A549 (cell line): ENCODE data around the gene GORASP2. TPM values are rescaled to one million over a fixed set of nuclear protein-coding genes. Genes with fewer than 3 reads are reported as not detected.

Source experiments
- ATAC-seq, 2 experiments: fragments of 200-7000 bp in 1 of 2; fragments of >200 bp in 1 of 2; cut with Nextera tagmentation in 1 of 2; cut with Tn5 transposase in 1 of 2; 3 replicates each; pipeline versions ENCODE4 v1.8.0 to v1.9.1; 2018 to 2020; ENCODE audit warnings: mild to moderate bottlenecking in 1 of 2, moderate library complexity in 1 of 2
- CTCF ChIA-PET: fragments of 300-600 bp; sonication (Branson Sonifier 250); formaldehyde crosslinking; extraction: SDS; loops from one replicate; lab custom pipeline; 2021; ENCODE audit warnings: antibody characterized with exemption, inconsistent platforms; lab: Yijun Ruan, JAX
- POLR2A ChIA-PET: fragments of 350-600 bp; formaldehyde crosslinking; extraction: SDS; loops from one replicate; lab custom pipeline; 2021; ENCODE audit warnings: antibody characterized with exemption, inconsistent platforms; lab: Yijun Ruan, JAX
- DNase-seq, 2 experiments: peaks; one replicate each; pipeline versions ENCODE4 v3.0.0 to v3.0.0-alpha.2; 2011 to 2016; ENCODE audit warnings: low read depth in 1 of 2, low spot score in 1 of 2
- FAIRE-seq: peaks from 2 replicates; lab custom pipeline; 2011; peaks lifted over from hg19 to GRCh38; lab: Jason Lieb, UNC
- H3K27ac ChIP-seq, 2 experiments: fragments of >200 bp; sonication (Bioruptor Twin); formaldehyde crosslinking; 3 replicates each; pipeline ENCODE4 v1.5.1; 2016 to 2017
- H3K4me1 ChIP-seq: fragments of >200 bp; sonication (Bioruptor Twin); formaldehyde crosslinking; 3 replicates; pipeline ENCODE4 v1.6.1; 2016
- H3K4me2 ChIP-seq: fragments of >200 bp; sonication (Bioruptor Twin); formaldehyde crosslinking; 3 replicates; pipeline ENCODE4 v1.6.1; 2016
- H3K4me3 ChIP-seq: fragments of >200 bp; sonication (Bioruptor Twin); formaldehyde crosslinking; 3 replicates; pipeline ENCODE4 v1.5.1; 2016
- H3K9me3 ChIP-seq: fragments of >200 bp; sonication (Bioruptor Twin); formaldehyde crosslinking; 3 replicates; pipeline ENCODE4 v1.6.1; 2016
- E2F6 ChIP-seq: IDR thresholded peaks from 2 replicates; pipeline ENCODE4 v1.6.1; 2012; ENCODE audit warnings: low read depth, borderline replicate concordance
- ELK1 ChIP-seq: fragments of 150-350 bp; IDR thresholded peaks from 2 replicates; pipeline ENCODE4 v1.6.1; 2014; ENCODE audit warnings: low read depth, mild to moderate bottlenecking, low read length
- EP300 ChIP-seq, 2 experiments: fragments of >200 bp; sonication (Bioruptor Twin); formaldehyde crosslinking; IDR thresholded peaks; 2 replicates in 1 of 2; 3 replicates in 1 of 2; pipeline ENCODE4 v1.6.1; 2016 to 2017
- HDAC2 ChIP-seq: fragments of 200-600 bp; sonication (generic); IDR thresholded peaks from 2 replicates; pipeline ENCODE4 v1.6.1; 2016
- HMGXB4 ChIP-seq: fragments of 250-450 bp; sonication (Bioruptor Pico); IDR thresholded peaks from 2 replicates; pipeline ENCODE4 v1.5.0; 2021; ENCODE audit warnings: mild to moderate bottlenecking, moderate library complexity, borderline replicate concordance
- MAFK ChIP-seq: fragments of 450-650 bp; IDR thresholded peaks from 2 replicates; pipeline ENCODE4 v1.6.1; 2014; ENCODE audit not compliant: partially characterized antibody
- NR3C1 ChIP-seq: fragments of >200 bp; sonication (Bioruptor Twin); formaldehyde crosslinking; IDR thresholded peaks from 3 replicates; pipeline ENCODE4 v1.6.1; 2017
- PBX3 ChIP-seq: IDR thresholded peaks from 2 replicates; pipeline ENCODE4 v1.6.1; 2012
- RARB ChIP-seq: fragments of 250-450 bp; sonication (Bioruptor Pico); IDR thresholded peaks from 2 replicates; pipeline ENCODE4 v1.8.0; 2021; ENCODE audit warnings: mild to moderate bottlenecking, moderate library complexity
- RCOR1 ChIP-seq: fragments of 150-350 bp; IDR thresholded peaks from 2 replicates; pipeline ENCODE4 v1.6.1; 2014; ENCODE audit warnings: antibody characterized with exemption, low read length, low read depth
- SMC3 ChIP-seq: fragments of >200 bp; sonication (Bioruptor Twin); formaldehyde crosslinking; IDR thresholded peaks from 3 replicates; pipeline ENCODE4 v1.6.1; 2018; ENCODE audit warnings: inconsistent platforms
- ZSCAN20 ChIP-seq: fragments of 250-450 bp; sonication (Bioruptor Pico); IDR thresholded peaks from 2 replicates; pipeline ENCODE4 v1.8.0; 2022; ENCODE audit warnings: mild to moderate bottlenecking, moderate library complexity
- WGBS: methylation state at CpG from one replicate; pipeline ENCODE4 v1.1.6; 2017; ENCODE audit errors: missing lambda C conversion rate; 5-methylcytosine and 5-hydroxymethylcytosine counted together
- polyA plus RNA-seq, 4 experiments: library from polyadenylated mRNA; depleted of rRNA in 3 of 4; stranded (reverse); fragments of >200 nt; fragmentation: RNase III in 1 of 4; extraction: RNeasy Plus Mini Kit Qiagen cat#74134 plus additional on column Dnase treatment in 1 of 4; gene quantifications; 2 replicates in 3 of 4; 3 replicates in 1 of 4; pipeline ENCODE4 v1.2.3, GENCODE V29; 2011 to 2017
- TF ChIP-seq, protein P1 (sequence below): fragments of 250-450 bp; sonication (Bioruptor Pico); IDR thresholded peaks from 2 replicates; pipeline ENCODE4 v1.5.0; 2020; ENCODE audit warnings: low read depth, mild to moderate bottlenecking, moderate library complexity
- TF ChIP-seq, protein P2 (sequence below): IDR thresholded peaks from 2 replicates; pipeline ENCODE4 v1.6.1; 2012

The GORASP2 gene
- polyA plus RNA-seq, 2 of the 4 experiments (the other 2 are of a cell fraction), result 90.5 to 179 TPM

DNA sequence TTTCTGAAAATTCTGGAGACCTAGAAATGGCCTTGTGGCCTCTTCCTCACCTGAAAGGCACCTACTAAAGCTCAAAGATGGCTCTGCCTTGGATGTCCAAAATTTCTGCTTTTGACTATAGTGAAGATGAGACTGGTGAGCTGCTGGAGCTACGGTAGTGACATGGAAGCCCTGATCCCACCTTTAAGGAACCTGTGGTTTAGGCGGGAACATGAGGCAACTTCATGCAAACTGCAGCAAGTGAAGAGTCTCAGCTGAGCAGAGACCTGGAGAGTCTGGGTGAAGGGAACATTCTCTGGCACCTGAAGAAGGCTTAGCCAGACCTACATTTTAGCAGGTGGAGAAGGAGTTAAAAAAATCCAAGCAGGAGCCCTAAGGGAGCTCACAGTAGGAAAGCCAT lies 40.0 kb downstream of the GORASP2 start:
- WGBS, result 92% methylated on average over 2 of the region's 2 CpGs
- POLR2A ChIA-PET, result interaction anchor here (1.2 kb wide), 1 partner anchor 465 kb away, joined by 3 read pairs; the partner anchor contains the start of genes DCAF17 and METTL8
- Histone ChIP-seq H3K4me2 (no peak overlapping the region), H3K4me1 (peaks cover 5% of the 10 kb centered on the region; the same call in 1 of the 3 replicates), H3K4me3 (no peak overlapping the region), H3K9me3 (no peaks in the 10 kb centered on the region), H3K27ac (no peak overlapping the region)
- no peak for ATAC-seq
- no peak for FAIRE-seq
- TF ChIP-seq HMGXB4 (CRISPR knock-in tag), result no peak
- CTCF ChIA-PET, result interaction anchor here (0.8 to 1.2 kb wide), 2 partner anchors 40 to 465 kb away, joined by 3 read pairs; partner anchors contain the start of genes DCAF17 and METTL8
- no peak for DNase-seq

DNA sequence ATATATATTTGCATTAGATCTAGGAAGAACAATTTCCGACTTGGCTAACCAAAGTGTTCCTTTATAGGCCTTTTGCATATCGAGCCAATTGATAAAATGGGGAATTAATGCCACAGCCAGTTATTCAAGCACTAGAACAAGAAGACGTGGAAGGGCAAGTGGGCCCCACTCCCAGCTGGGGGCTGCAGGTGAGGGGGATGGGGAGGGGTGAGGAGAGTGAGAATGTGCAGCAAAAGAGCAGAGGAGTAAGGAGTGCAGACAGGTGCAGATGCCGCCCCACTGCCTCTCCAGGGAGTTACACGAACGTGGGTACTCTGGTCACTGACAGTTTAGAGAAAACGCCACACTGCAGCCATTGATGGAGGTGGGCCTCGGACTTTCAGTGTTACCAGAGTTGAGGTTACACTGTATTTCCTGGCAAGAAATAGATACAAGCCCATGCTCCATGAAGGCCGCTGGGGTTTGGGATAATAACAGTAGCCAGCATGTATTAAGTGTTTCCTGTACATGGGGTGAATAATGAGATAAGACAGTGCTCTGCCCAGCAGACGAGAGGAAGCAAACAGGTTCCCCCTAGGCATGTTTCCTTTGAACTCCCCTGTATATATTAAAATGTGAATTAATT lies 40.9 kb downstream of the GORASP2 start:
- Histone ChIP-seq H3K4me1 (peaks cover 9% of the 10 kb centered on the region; the same call in 1 of the 3 replicates), H3K4me3 (no peak overlapping the region), H3K9me3 (no peaks in the 10 kb centered on the region), H3K27ac (no peak overlapping the region), H3K4me2 (no peak overlapping the region)
- FAIRE-seq (no peak), DNase-seq (no peak), ATAC-seq (no peak)
- TF ChIP-seq PBX3 (no peak), RCOR1 (no peak)
- 89% methylated on average over 10 of the region's 10 CpGs for WGBS
- ChIA-PET CTCF (interaction anchor here (0.8 kb wide), 1 partner anchor 41 kb away, joined by 3 read pairs; no protein-coding TSS in a partner anchor), POLR2A (interaction anchor here (0.6 kb wide), 1 partner anchor 18 kb away, joined by 6 read pairs; no protein-coding TSS in a partner anchor)

DNA sequence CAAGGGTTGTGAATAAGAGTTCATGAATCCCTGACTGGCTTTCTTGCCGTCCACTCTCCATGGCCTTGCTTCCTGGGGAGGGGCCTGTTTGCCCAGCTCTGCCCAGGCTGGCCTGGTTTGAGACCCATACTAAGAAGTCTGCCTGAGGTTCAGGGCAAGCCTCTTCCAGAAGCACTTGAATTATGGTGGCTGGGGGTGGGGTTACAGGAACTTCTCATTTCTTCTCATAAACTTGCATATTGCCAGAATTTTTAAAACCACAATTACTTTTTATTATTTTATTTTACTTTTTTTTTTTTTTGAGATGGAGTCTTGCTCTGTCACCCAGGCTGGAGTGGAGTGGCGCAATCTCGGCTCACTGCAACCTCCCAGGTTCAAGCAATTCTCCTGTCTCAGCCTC lies 42.0 kb downstream of the GORASP2 start:
- no peaks in the 10 kb centered on the region for H3K9me3 ChIP-seq
- WGBS, result 98% methylated on average over 3 of the region's 3 CpGs
- H3K4me2 ChIP-seq, result no peak overlapping the region
- DNase-seq, result no peak
- no peak overlapping the region for H3K4me3 ChIP-seq
- POLR2A ChIA-PET, result no interaction called here
- H3K27ac ChIP-seq, result no peak overlapping the region
- CTCF ChIA-PET, result interaction anchor here (1.0 kb wide), 1 partner anchor 9 kb away, joined by 3 read pairs; no protein-coding TSS in a partner anchor
- ATAC-seq, result no peak
- TF ChIP-seq ZSCAN20, result no peak
- TF ChIP-seq E2F6, result no peak
- no peak for TF ChIP-seq HDAC2
- no peak for TF ChIP-seq MAFK
- TF ChIP-seq RARB (CRISPR knock-in tag), result no peak
- TF ChIP-seq, protein P1, sequence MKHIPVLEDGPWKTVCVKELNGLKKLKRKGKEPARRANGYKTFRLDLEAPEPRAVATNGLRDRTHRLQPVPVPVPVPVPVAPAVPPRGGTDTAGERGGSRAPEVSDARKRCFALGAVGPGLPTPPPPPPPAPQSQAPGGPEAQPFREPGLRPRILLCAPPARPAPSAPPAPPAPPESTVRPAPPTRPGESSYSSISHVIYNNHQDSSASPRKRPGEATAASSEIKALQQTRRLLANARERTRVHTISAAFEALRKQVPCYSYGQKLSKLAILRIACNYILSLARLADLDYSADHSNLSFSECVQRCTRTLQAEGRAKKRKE (CRISPR knock-in tag), result no peak
- no peak for TF ChIP-seq NR3C1
- no peak for TF ChIP-seq ELK1
- TF ChIP-seq EP300 (IDR thresholded peaks at IDR 0.05), result no peak
- TF ChIP-seq SMC3, result no peak
- TF ChIP-seq, protein P2, sequence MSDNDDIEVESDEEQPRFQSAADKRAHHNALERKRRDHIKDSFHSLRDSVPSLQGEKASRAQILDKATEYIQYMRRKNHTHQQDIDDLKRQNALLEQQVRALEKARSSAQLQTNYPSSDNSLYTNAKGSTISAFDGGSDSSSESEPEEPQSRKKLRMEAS, result no peak
- no peak for TF ChIP-seq HMGXB4 (CRISPR knock-in tag)
- TF ChIP-seq, all 56 proteins: peak for 0
- FAIRE-seq, result no peak
- H3K4me1 ChIP-seq, result peaks cover 9% of the 10 kb centered on the region; the same call in 1 of the 3 replicates
